GM21526 (cell line): ENCODE data around the gene LCN15.
A peak's percentile ranks its signal among the peaks of the same experiment; 100 is the strongest.
"Not testable (repeated sequence)": the region's sequence is repeated elsewhere in the genome, so short reads cannot be mapped to it uniquely, and the experiment has no call there.

Experiments used
- ATAC-seq: cut with Tn5 transposase; IDR thresholded peaks from one replicate; pipeline ENCODE4 v1.9.1; 2021; ENCODE audit warnings: moderate library complexity; ENCODE audit not compliant: unreplicated experiment, low FRiP score

LCN15 gene

GRCh38 chr9:136777359-136777758, 13.0 kb upstream of the LCN15 start:
- ATAC-seq: no peak

GRCh38 chr9:136776947-136777346, 12.6 kb upstream of the LCN15 start:
- ATAC-seq: no peak

GRCh38 chr9:136775191-136775590, 10.9 kb upstream of the LCN15 start:
- ATAC-seq: no peak

GRCh38 chr9:136774416-136775045, 10.2 kb upstream of the LCN15 start:
- no peak for ATAC-seq

- ATAC-seq: no peak
These were observed 9.2 kb upstream of the LCN15 start for GRCh38 chr9:136773386-136774044.

- no peak for ATAC-seq
These were observed 7.6 kb upstream of the LCN15 start for GRCh38 chr9:136771907-136772415.

GRCh38 chr9:136769710-136770191, 5.4 kb upstream of the LCN15 start:
- ATAC-seq: no peak

GRCh38 chr9:136766410-136767120, 2.2 kb upstream of the LCN15 start:
- ATAC-seq: not testable (repeated sequence)

- ATAC-seq: peak; percentile 53
These were observed 1.6 kb upstream of the LCN15 start for GRCh38 chr9:136765745-136766409.

GRCh38 chr9:136765041-136765440, 723 bp upstream of the LCN15 start:
- no peak for ATAC-seq

- no peak for ATAC-seq
These were observed 676 bp downstream of the LCN15 start for GRCh38 chr9:136763649-136764035.

GRCh38 chr9:136762915-136763648, 1.2 kb downstream of the LCN15 start:
- no peak for ATAC-seq

- no peak for ATAC-seq
These were observed 2.1 kb downstream of the LCN15 start for GRCh38 chr9:136762221-136762691.

- ATAC-seq: no peak
These were observed 2.8 kb downstream of the LCN15 start for GRCh38 chr9:136761545-136761981.

GRCh38 chr9:136760834-136761544, 3.3 kb downstream of the LCN15 start:
- not testable (repeated sequence) for ATAC-seq

GRCh38 chr9:136760424-136760823, 3.9 kb downstream of the LCN15 start:
- ATAC-seq: no peak

- ATAC-seq: no peak
These were observed 4.6 kb downstream of the LCN15 start for GRCh38 chr9:136759436-136760325.

- ATAC-seq: no peak
These were observed 5.3 kb downstream of the LCN15 start for GRCh38 chr9:136759001-136759400.
